ENCODE data around the gene KRT28.

KRT28 gene

GRCh38 chr17:40799859-40800258 is at the start of gene KRT28:
Gene KRT28 (minus strand): TSS chr17:40799959. CDS start chr17:40799893, 66 bp downstream.
- in situ Hi-C loops (cut with MboI; ENCODE audit: low sequenced_read_pairs) = no loop called here

GRCh38 chr17:40848583-40849235 is 49.0 kb upstream of the KRT28 start:
- in situ Hi-C loops (cut with MboI; ENCODE audit: low sequenced_read_pairs) = no loop called here

- in situ Hi-C loops (cut with MboI; ENCODE audit: low sequenced_read_pairs) = no loop called here
Measured at GRCh38 chr17:40846515-40847144, 46.9 kb upstream of the KRT28 start.

GRCh38 chr17:40844671-40845107 is 44.9 kb upstream of the KRT28 start:
- in situ Hi-C loops (cut with MboI; ENCODE audit: low sequenced_read_pairs) = no loop called here

- in situ Hi-C loops (cut with MboI; ENCODE audit: low sequenced_read_pairs) = no loop called here
Measured at GRCh38 chr17:40843242-40843641, 43.5 kb upstream of the KRT28 start.

GRCh38 chr17:40841246-40841645 is 41.5 kb upstream of the KRT28 start:
- in situ Hi-C loops (cut with MboI; ENCODE audit: low sequenced_read_pairs) = no loop called here

GRCh38 chr17:40839194-40839593 is 39.4 kb upstream of the KRT28 start:
- in situ Hi-C loops (cut with MboI; ENCODE audit: low sequenced_read_pairs) = no loop called here

- in situ Hi-C loops (cut with MboI; ENCODE audit: low sequenced_read_pairs) = no loop called here
Measured at GRCh38 chr17:40836020-40836419, 36.3 kb upstream of the KRT28 start.

GRCh38 chr17:40833882-40834281 is 34.1 kb upstream of the KRT28 start:
- in situ Hi-C loops (cut with MboI; ENCODE audit: low sequenced_read_pairs) = no loop called here

GRCh38 chr17:40832840-40833239 is 33.1 kb upstream of the KRT28 start:
- in situ Hi-C loops (cut with MboI; ENCODE audit: low sequenced_read_pairs) = no loop called here

- in situ Hi-C loops (cut with MboI; ENCODE audit: low sequenced_read_pairs) = no loop called here
Measured at GRCh38 chr17:40830085-40830776, 30.5 kb upstream of the KRT28 start.

GRCh38 chr17:40828454-40829044 is 28.8 kb upstream of the KRT28 start:
- in situ Hi-C loops (cut with MboI; ENCODE audit: low sequenced_read_pairs) = no loop called here

- in situ Hi-C loops (cut with MboI; ENCODE audit: low sequenced_read_pairs) = no loop called here
Measured at GRCh38 chr17:40827746-40828453, 28.1 kb upstream of the KRT28 start.

GRCh38 chr17:40825599-40825998 is 25.8 kb upstream of the KRT28 start:
- in situ Hi-C loops (cut with MboI; ENCODE audit: low sequenced_read_pairs) = no loop called here

- in situ Hi-C loops (cut with MboI; ENCODE audit: low sequenced_read_pairs) = no loop called here
Measured at GRCh38 chr17:40824015-40824832, 24.5 kb upstream of the KRT28 start.

GRCh38 chr17:40822132-40822812 is 22.5 kb upstream of the KRT28 start, which contains the start of gene KRT10:
Gene KRT10 (minus strand): TSS chr17:40822614. CDS start chr17:40822585, 29 bp downstream.
- in situ Hi-C loops (cut with MboI; ENCODE audit: low sequenced_read_pairs) = no loop called here

- in situ Hi-C loops (cut with MboI; ENCODE audit: low sequenced_read_pairs) = no loop called here
Measured at GRCh38 chr17:40821536-40821935, 21.8 kb upstream of the KRT28 start.

GRCh38 chr17:40820228-40820838 is 20.6 kb upstream of the KRT28 start:
- in situ Hi-C loops (cut with MboI; ENCODE audit: low sequenced_read_pairs) = no loop called here

- in situ Hi-C loops (cut with MboI; ENCODE audit: low sequenced_read_pairs) = no loop called here
Measured at GRCh38 chr17:40819528-40820125, 19.9 kb upstream of the KRT28 start.

Measured in HL-60/S4 treated with retinoic acid at 250 ng/mL for 4 days and 3 days (cell line).